Medulla oblongata (tissue), 1 donor: ENCODE results near the gene MEPCE.

ENCODE experiments used
- DNase-seq: peaks from one replicate; pipeline ENCODE4 v3.0.0-alpha.2; 2015; ENCODE audit errors: extremely low spot score

Gene MEPCE

DNA sequence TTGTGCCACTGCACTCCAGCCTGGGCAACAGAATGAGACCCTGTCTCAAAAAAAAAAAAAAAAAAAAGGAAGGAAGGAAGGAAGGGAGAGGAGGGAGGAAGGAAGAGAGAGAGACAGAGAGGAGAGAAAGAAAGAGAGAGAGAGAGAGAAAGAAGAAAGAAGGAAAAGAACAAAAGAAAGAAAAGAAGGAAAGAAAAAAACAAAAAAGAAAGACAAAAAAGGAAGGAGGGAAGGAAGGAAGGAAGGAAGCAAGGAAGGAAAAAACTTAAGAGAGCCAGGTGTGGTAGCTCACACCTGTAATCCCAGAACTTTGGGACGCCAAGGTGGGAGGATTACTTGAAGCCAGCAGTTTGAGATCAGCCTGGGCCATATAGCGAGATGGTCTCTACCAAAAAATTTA is 35.2 kb downstream of the MEPCE start:
- no peak for DNase-seq

DNA sequence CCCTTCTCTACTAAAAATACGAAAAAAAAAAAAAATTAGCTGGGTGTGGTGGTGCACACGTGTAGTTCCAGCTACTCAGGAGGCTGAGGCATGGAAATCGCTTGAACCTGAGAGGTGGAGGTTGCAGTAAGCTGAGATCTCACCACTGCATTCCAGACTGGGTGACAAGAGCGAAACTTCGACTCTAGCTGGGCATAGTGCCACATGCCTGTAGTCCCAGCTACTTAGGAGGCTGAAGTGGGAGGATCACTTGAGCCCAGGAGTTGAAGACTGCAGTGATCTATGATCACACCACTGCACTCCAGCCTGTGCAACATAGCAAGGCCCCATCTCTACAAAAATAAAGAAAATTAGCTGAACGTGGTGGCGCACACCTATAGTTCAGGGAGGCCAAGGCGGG is 35.7 kb downstream of the MEPCE start:
- no peak for DNase-seq

DNA sequence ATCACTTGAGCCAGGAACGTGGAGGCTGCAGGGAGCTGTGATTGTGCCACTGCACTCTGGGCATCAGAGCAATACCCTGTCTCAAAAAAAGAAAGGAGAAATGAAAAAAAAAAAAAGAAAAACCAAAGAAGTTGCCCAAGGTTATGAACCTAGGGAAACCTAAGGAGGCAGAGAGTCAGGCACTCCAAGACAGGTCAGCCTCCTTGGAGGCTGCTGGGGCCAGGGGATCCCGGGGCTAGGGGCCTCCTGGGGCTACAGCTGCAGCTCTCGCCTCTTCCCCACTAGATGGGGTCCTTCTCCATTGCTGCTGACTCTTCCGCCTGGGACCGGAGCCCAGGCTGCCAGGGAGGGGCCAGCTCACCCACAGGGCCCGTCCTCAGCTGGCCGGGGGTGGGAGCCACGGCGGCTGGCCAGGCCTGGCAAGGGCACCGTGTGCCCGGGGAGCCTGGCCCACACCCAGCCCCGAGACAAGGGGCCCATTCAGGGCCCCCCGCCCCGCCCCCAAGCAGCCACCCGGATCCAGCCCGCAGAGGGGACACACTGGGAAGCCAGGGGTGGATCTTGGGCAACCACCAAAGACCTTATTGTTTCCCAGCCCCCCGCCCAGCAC is 36.2 kb downstream of the MEPCE start:
- peak; percentile 98 for DNase-seq

DNA sequence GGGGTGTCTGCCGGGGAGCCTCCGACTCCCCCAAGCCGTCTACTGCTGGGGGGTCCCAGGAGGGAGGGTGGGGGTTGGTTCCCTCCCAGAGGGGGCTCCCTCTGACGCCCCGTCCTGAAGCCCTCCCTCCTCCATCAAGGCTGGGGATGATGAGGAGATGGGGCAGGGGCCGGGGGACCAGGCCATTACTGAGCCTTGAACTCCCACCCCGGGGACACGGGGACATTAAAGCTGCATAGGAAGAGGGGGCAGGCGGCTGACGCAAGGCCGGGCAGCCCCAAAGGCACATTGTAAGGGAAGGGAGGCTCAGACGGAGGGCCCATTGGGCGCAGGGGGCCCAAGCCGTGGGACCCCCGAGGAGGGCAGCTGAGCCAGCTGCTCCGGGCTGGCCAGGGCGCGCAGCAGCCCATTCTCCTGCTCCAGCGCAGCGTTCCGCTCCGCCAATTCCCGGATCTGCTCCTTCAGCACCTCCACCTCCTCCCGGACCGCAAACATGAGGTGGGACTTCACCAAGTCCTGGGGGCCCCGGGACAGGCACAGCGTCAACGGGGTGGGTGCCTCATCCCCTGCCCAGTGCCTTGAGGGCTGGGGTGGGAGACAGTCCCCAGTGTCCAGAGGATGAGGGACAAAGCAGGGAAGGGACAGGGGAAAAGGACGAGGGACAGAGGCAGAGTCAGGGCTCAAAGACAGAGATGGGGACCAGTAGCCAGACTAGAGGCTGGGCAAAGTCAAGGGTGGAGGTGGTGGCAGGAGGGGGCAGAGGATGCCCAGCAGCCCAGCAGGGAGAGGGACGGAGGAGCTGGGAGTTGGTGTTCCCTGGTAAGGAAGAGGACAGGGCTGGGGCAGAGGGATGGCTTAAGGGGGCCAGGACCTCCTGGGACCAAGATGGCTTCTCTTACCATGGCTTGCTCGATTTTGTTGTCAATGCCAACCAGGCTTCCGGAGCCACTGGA is 37.3 kb downstream of the MEPCE start:
- no peak for DNase-seq

DNA sequence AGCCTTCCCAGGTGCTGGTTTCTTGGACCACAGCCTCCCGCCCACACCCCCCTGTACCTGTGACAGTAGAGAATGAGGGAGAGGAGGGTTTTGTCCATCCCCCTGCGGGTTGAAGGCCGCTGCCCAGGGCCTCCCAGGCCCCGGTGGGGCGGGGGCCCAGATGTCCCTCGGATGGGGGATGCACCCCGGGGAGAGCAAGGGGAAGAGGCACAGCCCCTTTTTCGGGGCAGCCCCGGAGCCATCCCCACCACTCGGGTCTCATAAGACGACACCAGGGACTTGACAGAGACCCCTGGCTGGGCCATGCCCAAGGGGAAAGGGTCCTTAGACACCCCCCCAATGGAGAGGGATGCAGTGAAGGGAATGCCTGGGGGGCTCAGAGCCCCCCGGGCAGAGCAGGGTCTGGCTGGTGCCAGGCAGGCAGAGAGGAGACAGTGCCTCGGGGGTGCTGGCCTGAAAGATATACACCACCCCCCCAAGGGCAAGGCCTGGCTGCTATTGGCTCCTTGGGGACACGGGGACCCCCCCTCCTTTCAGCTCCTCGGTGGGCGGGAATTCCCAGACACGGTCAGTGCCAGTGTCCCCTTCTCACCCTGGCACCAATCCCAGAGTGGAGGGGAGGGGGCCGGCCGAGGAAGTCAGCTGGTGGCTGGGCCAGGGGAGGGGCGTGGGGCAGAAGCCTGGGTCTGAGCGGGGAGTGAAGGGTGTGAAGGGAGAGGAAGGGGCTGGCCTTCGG is 38.2 kb downstream of the MEPCE start:
- DNase-seq, result peak; percentile 98

DNA sequence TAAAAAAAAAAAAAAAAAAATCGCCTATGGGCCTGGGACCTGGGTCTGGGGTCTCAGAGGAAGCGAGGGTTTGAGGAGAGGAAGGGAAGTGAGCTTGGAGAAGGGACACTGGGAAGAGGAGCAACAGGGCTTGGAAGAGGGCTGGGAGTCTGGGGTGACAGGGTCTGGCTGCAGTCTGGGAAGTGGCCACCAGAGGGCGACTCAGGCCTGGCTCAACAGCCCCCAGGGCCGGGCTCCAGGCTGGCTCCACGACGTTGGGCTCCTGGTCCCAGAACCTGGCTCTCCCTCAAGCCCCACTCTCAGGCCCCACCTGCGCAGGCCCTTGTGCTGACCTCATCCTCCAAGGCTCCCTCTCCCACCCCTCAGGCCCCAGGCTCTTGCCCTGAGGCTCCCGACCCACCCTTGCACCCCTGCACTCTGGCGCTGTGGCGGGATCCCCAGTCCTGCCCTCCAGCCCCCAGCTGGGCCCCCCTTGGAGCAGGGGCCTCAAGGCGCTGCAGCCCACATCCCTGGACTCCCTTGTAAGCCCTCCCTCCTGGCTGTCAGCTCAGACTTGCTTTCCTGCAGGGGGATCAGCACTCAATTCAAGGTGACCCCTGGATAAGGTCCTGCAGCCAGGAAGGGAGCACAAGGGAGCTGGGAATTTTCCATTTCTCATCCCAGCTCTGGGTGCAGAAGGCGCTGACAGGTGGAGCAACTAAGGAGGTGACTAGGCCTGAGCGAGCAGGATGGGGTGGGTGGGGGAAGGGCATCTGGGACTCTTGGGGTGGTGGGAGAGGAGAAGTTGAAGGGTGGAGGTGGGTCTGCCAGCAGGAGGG is 39.8 kb downstream of the MEPCE start:
- DNase-seq, result peak; percentile 88

DNA sequence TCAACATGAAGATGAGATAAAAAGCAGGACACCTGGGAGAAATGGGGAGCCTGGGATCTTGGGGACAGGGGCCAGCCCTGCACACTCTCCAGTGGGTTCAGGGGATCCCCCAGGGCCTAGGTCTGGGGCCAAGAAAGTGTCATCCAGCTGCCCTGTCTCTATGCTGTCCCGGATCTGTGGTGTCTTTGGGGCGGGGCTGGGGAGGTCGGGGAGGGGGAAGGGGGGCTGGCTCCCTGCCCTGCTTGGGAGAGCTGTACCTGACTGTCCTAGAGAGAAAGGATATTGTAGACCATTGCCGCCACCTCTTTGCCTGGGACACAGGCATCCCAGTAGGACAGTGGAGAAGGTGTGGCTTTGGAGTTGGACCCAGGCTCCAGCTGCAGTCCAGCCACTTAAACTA is 41.4 kb downstream of the MEPCE start:
- no peak for DNase-seq

DNA sequence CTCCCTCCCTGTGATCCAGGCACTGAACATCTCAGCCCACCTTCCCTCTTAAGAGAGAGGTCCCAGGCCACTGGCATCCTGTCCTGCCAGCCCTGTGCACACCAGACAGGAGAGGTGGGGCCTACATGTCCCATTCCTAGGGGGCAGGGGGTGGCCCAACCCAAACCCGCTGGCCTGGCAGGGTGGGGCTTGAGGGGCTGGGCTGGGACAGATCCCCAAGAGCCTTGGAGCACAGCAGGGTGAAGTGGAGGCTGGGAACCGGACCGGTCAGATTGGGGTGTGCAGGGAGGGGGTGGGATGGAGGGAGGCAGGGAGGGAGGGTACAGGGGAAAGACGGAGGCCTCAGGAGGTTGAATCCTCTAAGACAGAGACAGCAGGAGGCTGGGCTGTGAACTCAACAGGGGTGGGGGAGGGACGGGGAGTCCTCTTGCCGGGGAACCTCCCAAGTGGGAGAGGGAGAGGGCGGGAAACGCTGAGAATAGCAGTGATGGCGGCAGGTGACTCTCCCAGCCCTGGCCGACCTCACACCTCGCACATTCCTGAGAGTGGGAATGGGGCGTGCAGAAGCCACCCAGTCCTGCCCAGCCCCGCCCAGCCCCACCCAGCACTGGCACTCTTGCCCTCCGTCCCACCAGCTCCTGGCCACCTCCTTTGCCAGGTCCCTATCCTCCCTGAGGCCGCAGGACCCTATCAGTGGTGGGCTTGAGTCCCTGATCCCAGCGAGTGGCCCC is 42.7 kb downstream of the MEPCE start:
- DNase-seq, result no peak

DNA sequence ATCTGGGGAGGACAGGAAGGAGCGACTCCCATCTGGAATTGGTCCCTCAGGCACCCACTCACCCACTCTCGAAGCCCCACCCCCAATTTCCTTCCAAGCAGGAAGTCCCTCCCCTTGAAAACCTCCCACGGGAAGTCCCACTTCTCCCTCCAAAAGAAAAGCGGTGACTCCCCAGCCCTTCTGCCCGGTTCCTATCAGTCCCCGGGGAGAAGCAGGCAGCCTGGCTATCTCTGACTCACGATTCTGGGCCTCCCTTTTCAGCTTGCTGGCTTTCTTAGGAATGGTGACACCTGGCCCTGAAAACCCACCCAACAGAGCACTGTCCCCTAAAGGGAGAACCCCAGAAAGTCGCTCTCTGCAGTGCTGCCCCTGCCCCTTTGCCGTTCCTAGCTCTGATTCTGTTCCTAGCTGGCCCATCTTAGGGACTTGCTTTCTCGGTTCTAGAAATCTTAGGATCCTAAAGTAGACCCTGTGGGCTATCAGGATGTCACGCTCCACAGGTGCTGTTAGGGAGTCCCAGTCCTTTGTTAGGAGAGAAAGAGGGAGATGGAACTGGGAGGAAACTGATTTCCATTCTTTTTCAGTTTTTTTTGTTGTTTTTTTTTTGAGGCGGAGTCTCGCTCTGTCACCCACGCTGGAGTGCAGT is 43.3 kb downstream of the MEPCE start:
- DNase-seq, result no peak

DNA sequence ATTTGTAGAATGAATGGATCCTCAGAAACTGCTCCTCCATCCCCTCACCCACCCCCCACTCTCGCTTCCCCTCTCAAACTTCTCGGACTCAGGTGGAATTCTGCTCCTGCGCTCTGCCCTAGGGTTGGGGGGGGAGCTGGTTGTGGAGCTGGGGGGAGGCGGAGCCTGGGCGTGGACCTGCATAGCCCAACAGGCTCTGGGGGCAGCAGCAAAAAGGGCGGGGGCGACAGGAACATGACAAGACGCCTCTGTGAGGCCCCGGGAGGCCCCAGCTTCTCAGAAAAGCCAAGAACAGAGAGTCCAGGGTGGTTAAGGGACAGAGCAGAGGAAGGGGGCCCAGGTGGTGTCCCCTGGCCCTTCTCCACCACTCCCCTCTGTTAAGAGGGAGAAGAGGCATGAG is 45.9 kb downstream of the MEPCE start:
- no peak for DNase-seq

DNA sequence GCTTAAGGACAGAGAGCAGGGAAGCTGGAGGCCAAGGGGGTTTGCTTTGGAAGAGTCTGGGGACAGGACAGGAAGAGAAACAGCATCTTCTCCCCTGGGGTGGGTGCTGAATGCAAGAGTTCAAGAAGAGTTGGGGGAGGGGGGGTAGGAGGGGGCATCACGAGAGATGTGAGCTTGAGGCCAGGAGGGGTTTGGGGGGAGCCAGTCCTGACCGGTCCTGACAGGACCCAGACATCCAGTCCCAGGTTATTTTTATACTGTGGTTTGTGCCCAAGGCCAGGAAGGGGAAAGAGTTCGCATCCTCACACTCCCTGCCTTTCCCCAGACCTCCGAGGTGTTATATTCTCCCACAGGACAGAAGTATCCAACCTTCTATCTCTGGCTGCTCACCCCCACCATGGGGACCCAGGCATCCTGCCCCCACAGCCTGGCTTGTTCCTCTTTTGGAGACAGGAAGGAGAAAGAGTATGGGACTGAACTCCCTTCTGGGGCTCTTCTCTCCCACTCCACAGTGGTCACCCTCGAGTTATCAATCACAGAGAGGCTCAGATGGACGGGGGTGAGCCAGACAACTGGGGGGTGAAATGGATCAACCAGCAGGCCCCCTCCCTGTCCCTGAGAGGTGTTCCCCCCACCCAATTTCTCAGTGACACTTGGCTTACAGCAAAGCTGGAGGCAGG is 46.6 kb downstream of the MEPCE start:
- DNase-seq, result no peak

DNA sequence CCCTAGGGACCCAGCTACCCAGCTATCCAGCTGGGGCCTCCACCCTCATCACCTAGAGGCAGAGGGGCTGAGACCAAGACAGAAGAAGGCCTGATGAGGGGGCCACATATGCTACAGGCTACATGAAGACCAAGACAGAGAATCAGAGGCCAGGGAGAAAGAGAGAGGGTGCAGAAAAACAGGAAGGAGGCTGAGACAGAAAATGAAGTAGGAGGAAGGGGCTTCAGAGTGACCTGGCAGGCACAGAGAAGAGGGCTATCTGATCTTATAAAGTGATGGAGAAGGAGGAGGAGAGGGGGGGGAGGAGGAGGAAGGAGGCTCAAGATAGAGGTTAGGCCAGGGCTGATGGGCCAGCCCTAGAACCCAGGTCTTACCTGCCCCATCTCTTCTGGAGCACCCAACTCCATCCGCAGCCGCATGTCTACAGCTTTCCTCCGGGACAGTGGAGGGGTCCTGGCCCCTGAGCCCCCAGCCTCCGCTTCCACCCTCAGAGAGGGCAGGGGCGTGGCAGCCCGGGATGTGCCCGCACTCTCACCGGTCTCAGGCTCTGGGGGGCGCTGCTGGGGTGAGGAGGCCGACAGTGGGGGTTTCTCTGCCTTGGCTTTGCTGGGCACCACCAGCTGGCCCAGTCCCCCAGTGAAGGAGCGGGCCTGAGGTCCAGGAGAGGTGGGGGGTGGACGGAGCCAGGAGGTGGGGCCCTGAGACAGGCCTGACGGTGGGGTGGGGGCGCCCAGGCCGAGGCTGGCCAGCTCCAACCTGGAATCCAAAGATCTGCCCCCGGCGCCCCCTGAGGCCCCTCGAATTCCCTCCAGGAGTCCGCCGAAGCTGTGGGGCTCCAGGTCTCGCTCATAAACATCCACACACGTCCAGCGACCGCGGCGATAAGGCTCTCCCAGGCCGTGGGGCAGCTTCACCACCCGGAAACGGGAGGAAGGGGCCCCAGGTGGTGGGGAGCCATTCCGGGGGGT is 47.6 kb downstream of the MEPCE start:
- DNase-seq, result no peak

DNA sequence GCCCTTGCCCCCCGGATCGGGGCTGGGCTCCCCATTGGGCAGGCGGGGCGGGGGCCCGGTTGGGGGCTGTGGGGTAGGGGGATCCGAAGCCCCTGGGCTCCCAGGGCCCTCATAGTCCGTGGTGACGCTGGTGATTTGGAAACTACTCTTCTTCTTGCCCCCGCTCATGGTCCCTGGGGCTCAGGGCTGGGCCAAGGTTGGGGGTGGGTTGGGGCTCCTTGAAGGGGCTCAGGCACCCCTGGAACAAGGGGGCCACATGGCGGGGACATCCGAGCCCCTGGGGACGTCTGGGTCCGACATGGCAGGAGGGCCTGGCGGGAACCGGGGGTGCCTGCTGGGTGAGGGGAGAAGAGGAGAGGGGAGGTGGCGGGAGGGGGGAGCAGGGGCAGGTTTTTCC is 48.2 kb downstream of the MEPCE start:
- no peak for DNase-seq

DNA sequence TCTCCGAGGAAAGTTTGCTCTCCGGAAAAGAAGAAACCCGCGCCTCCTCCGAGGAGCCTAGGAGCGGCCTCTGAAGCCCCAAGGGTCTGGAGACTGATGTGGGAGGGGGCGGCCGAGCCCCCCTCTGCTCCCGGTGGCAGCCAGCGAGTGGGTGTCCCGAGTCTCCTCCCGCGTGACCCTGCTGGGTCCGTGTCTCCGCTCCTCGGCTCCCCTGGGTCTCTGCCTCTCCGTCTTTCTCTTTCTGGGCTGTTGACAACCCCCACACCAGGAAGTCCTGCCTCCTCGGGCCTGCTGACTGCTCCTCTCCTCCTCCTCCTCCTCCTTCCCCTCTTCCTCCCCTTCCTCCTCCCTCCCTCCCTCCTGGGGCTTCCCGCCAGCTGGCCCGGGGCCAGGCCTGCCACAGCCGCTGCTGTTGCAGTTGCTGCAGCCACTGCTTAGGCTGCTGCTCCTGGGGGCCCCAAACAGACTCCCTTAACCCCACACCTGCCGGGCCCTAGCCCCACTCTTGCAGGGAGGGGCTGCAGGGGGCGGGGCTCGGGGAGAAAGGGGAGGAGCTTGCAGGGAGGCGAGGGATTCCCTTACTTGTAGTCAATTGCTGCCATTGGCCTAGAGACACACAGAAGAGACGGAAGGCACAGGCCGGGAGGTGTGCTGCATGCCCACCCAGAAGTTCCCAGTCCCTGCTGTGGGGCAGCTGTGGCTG is 49.5 kb downstream of the MEPCE start, which contains the start of gene TSC22D4:
TSS of gene TSC22D4 (minus strand) at position 257 of the 703 bp plus-strand sequence. CDS start 1,176 bp downstream, outside the sequence.
- DNase-seq, result peak; percentile 97

DNA sequence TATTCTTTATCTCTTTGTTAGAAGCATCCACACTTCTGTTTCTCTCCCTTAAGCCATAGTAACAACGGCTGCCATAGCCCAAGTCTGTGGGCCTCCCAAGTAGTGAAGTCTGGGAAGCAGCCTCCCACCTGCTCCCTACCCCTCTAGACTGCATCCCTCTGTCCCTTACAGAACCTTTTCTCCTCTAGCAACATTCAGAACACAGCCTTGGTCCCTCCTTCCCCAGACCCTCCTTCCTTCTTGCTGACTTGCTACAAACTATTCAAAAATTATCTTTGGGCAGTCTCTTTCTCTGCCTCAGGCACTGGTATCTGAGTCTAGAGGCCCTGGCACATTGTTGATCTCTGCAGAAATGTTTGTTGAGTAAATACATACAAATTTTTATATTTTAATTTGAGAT is 51.8 kb downstream of the MEPCE start:
- DNase-seq, result no peak

DNA sequence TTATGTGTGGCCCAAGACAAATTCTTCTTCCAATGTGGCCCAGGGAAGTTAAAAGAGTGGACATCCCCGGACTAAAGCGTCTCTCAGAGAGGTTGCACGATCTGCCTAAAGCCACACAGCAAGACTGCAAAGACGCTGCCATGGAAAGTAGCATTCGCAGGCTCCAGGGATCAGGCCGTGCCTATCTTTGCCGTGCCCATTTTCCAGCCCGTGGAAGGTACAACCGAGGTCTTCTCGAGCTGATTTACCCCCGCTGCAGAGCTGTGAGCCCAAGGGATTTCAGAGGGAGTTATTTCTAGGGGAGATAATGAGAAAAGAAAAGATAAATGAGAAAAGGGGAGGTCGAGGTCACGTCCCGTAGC is 53.1 kb downstream of the MEPCE start:
- DNase-seq, result no peak

DNA sequence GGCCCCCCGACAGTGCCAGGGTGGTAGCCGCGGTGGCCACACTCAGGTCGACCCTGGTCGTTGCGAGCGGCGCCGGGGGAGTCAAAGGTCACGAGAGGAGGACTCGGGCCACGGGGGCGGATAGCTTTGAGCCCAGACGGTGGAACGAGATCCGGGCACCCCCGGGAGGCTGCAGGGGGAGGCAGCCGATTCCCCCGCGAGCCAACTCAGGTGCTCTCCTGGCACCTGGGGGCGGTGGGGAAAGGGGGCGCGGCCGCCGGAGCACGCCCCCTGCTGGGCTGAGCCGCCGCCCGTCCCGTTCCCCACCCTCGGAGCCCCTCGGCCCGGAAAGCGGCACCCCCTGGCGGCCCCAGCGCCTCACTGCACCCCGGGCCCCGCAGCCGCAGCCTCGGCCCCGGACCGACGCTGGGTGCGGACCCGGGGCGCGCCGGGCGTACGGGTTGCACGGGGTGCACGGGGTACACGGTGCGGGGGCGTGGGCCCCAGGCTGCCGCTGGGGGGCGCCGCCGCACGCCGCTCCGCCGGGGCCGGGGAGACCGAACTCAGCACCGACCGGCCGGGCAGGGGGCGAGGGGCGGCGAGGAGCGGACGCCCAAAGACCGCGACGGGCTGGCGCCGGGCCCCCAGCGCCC is 53.6 kb downstream of the MEPCE start:
- no peak for DNase-seq
